ENCODE results near the gene TRIM26. TPM values are rescaled to one million over a fixed set of nuclear protein-coding genes. Genes with fewer than 3 reads are reported as not detected.

The TRIM26 gene
- total and polyA plus RNA-seq, 2 of the 13 experiments (the other 11 are each of a cell fraction or from before 2014, with no cell fraction given): 27.1 to 38.7 TPM

- peak; percentile 75 for TF ChIP-seq KDM6A (CRISPR knock-in tag; IDR thresholded peaks at IDR 0.05; ENCODE audit: low read depth)
- no peak for TF ChIP-seq AFF4 (CRISPR knock-in tag; IDR thresholded peaks at IDR 0.05)
- peak; percentile 96 for TF ChIP-seq TEAD3 (CRISPR knock-in tag; optimal IDR thresholded peaks at IDR 0.05; ENCODE audit: borderline replicate concordance)
- TF ChIP-seq RBAK (CRISPR knock-in tag; IDR thresholded peaks at IDR 0.05): peak; percentile 74; the same call in 1 of the 2 replicates
- peak; percentile 92 for TF ChIP-seq ARID4A (CRISPR knock-in tag; IDR thresholded peaks at IDR 0.05; ENCODE audit: borderline replicate concordance)
- TF ChIP-seq ZNF550 (CRISPR knock-in tag; IDR thresholded peaks at IDR 0.05; ENCODE audit: borderline replicate concordance): no peak; the same call in 1 of the 2 replicates
- no peak for TF ChIP-seq EEA1 (CRISPR knock-in tag; IDR thresholded peaks at IDR 0.05; ENCODE audit: borderline replicate concordance)
- TF ChIP-seq ZNF670 (CRISPR knock-in tag; IDR thresholded peaks at IDR 0.05; ENCODE audit: borderline replicate concordance): no peak
- peak; percentile 53 for TF ChIP-seq HHEX (CRISPR knock-in tag; IDR thresholded peaks at IDR 0.05)
- no peak; the same call in 1 of the 2 replicates for TF ChIP-seq KMT2B (CRISPR knock-in tag; IDR thresholded peaks at IDR 0.05)
- TF ChIP-seq TMF1 (CRISPR knock-in tag; IDR thresholded peaks at IDR 0.05; ENCODE audit: low read depth): peak; percentile 79; the same call in 1 of the 2 replicates
- TF ChIP-seq E2F2 (CRISPR knock-in tag; IDR thresholded peaks at IDR 0.05; ENCODE audit: borderline replicate concordance): no peak
- peak; percentile 13 to 23; a peak in 1 of 4 replicates for TF ChIP-seq KLF16 (CRISPR knock-in tag; IDR thresholded peaks at IDR 0.05)
- TF ChIP-seq GABPA (IDR thresholded peaks at IDR 0.05; ENCODE audit: low read depth, low read length): peak; percentile 67
- TF ChIP-seq GABPA (CRISPR knock-in tag; IDR thresholded peaks at IDR 0.05; ENCODE audit: low read depth): peak; percentile 91
- TF ChIP-seq AGO2 (optimal IDR thresholded peaks at IDR 0.05; ENCODE audit: low read depth, low read length): peak; percentile 57
- TF ChIP-seq HNRNPK (IDR thresholded peaks at IDR 0.05; ENCODE audit: low read depth, low read length, poor library complexity, severe bottlenecking): no peak
- peak; percentile 95 for TF ChIP-seq ZSCAN29 (CRISPR knock-in tag; conservative IDR thresholded peaks at IDR 0.05)
- TF ChIP-seq IKZF4 (CRISPR knock-in tag; IDR thresholded peaks at IDR 0.05; ENCODE audit: borderline replicate concordance, low read depth, not compliant biosample characterization): no peak
- TF ChIP-seq NFRKB (IDR thresholded peaks at IDR 0.05): no peak
- TF ChIP-seq MEIS1 (CRISPR knock-in tag; IDR thresholded peaks at IDR 0.05; ENCODE audit: borderline replicate concordance): peak; percentile 86
Measured at GRCh38 chr6:30163090-30163917, 49.9 kb downstream of the TRIM26 start, which contains the start of gene TRIM15 (continued).
